ENCODE measurements around the gene MAP4K4.

MAP4K4 gene

GRCh38 chr2:101781791-101782426, 84.4 kb downstream of the MAP4K4 start:
- no peaks in the 10 kb centered on the region for H3K9me3 ChIP-seq (ENCODE audit: insufficient read depth, low read depth, low read length)
- no peak overlapping the region for H3K4me3 ChIP-seq (ENCODE audit: low read length, poor library complexity, severe bottlenecking)
- no peaks in the 10 kb centered on the region for H3K27me3 ChIP-seq (ENCODE audit: insufficient read depth, low read length, poor library complexity, severe bottlenecking)
- H3F3A ChIP-seq (ENCODE audit: low read depth): no peaks in the 10 kb centered on the region
- H3K9me2 ChIP-seq (replicated peaks; ENCODE audit: low read depth, low read length): no peaks in the 10 kb centered on the region
- H3K9ac ChIP-seq (ENCODE audit: low read depth, low read length, poor library complexity, severe bottlenecking): no peak overlapping the region
- peaks cover 96% of the 10 kb centered on the region for H3K79me2 ChIP-seq (ENCODE audit: insufficient read depth, low read length)
- no peak overlapping the region for H2AFZ ChIP-seq (ENCODE audit: low read length)
- TF ChIP-seq CTCF (conservative IDR thresholded peaks at IDR 0.05; ENCODE audit: low read length): no peak
- no peak for TF ChIP-seq EZH2phosphoT487 (IDR thresholded peaks at IDR 0.05; ENCODE audit: borderline replicate concordance)
- no peak overlapping the region for H3K4me2 ChIP-seq (ENCODE audit: low read depth, low read length, poor library complexity, severe bottlenecking)
- H4K20me1 ChIP-seq (ENCODE audit: insufficient read depth, low read length, poor library complexity, severe bottlenecking): peaks cover 90% of the 10 kb centered on the region
- H3K4me1 ChIP-seq (ENCODE audit: insufficient read depth, low read length, poor library complexity, severe bottlenecking): peaks cover 13% of the 10 kb centered on the region
- no peaks in the 10 kb centered on the region for H3K36me3 ChIP-seq (ENCODE audit: insufficient read depth, low read length)

GRCh38 chr2:101782427-101782792, 84.9 kb downstream of the MAP4K4 start:
- no peak overlapping the region for H3K4me2 ChIP-seq (ENCODE audit: low read depth, low read length, poor library complexity, severe bottlenecking)

GRCh38 chr2:101787097-101787496, 89.6 kb downstream of the MAP4K4 start:
- H3K36me3 ChIP-seq (ENCODE audit: insufficient read depth, low read length): peaks cover 13% of the 10 kb centered on the region; the same call in 1 of the 2 replicates
- no peaks in the 10 kb centered on the region for H3F3A ChIP-seq (ENCODE audit: low read depth)
- H2AFZ ChIP-seq (ENCODE audit: low read length): no peak overlapping the region
- H3K9me2 ChIP-seq (replicated peaks; ENCODE audit: low read depth, low read length): no peaks in the 10 kb centered on the region
- peaks cover 87% of the 10 kb centered on the region for H3K79me2 ChIP-seq (ENCODE audit: insufficient read depth, low read length)
- H3K4me3 ChIP-seq (ENCODE audit: low read length, poor library complexity, severe bottlenecking): no peak overlapping the region
- no peak for TF ChIP-seq EZH2phosphoT487 (IDR thresholded peaks at IDR 0.05; ENCODE audit: borderline replicate concordance)
- TF ChIP-seq CTCF (conservative IDR thresholded peaks at IDR 0.05; ENCODE audit: low read length): no peak
- no peak overlapping the region for H3K4me2 ChIP-seq (ENCODE audit: low read depth, low read length, poor library complexity, severe bottlenecking)
- H3K9ac ChIP-seq (ENCODE audit: low read depth, low read length, poor library complexity, severe bottlenecking): no peak overlapping the region
- peaks cover 68% of the 10 kb centered on the region for H4K20me1 ChIP-seq (ENCODE audit: insufficient read depth, low read length, poor library complexity, severe bottlenecking)
- no peaks in the 10 kb centered on the region for H3K4me1 ChIP-seq (ENCODE audit: insufficient read depth, low read length, poor library complexity, severe bottlenecking)
- no peaks in the 10 kb centered on the region for H3K27me3 ChIP-seq (ENCODE audit: insufficient read depth, low read length, poor library complexity, severe bottlenecking)
- no peaks in the 10 kb centered on the region for H3K9me3 ChIP-seq (ENCODE audit: insufficient read depth, low read depth, low read length)

More at GRCh38 chr2:101782427-101782792, 84.9 kb downstream of the MAP4K4 start:
- H3K4me3 ChIP-seq (ENCODE audit: low read length, poor library complexity, severe bottlenecking): no peak overlapping the region
- H3K9ac ChIP-seq (ENCODE audit: low read depth, low read length, poor library complexity, severe bottlenecking): no peak overlapping the region
- no peak for TF ChIP-seq CTCF (conservative IDR thresholded peaks at IDR 0.05; ENCODE audit: low read length)
- no peak for TF ChIP-seq EZH2phosphoT487 (IDR thresholded peaks at IDR 0.05; ENCODE audit: borderline replicate concordance)
- H2AFZ ChIP-seq (ENCODE audit: low read length): no peak overlapping the region
- H3K4me1 ChIP-seq (ENCODE audit: insufficient read depth, low read length, poor library complexity, severe bottlenecking): peaks cover 13% of the 10 kb centered on the region
- no peaks in the 10 kb centered on the region for H3K9me2 ChIP-seq (replicated peaks; ENCODE audit: low read depth, low read length)
- peaks cover 96% of the 10 kb centered on the region for H3K79me2 ChIP-seq (ENCODE audit: insufficient read depth, low read length)
- no peaks in the 10 kb centered on the region for H3F3A ChIP-seq (ENCODE audit: low read depth)
- no peaks in the 10 kb centered on the region for H3K27me3 ChIP-seq (ENCODE audit: insufficient read depth, low read length, poor library complexity, severe bottlenecking)
- H4K20me1 ChIP-seq (ENCODE audit: insufficient read depth, low read length, poor library complexity, severe bottlenecking): peaks cover 91% of the 10 kb centered on the region
- no peaks in the 10 kb centered on the region for H3K36me3 ChIP-seq (ENCODE audit: insufficient read depth, low read length)
- no peaks in the 10 kb centered on the region for H3K9me3 ChIP-seq (ENCODE audit: insufficient read depth, low read depth, low read length)
